Smooth muscle cell (in vitro differentiated cells): ENCODE data around the gene IL12A. TPM values are rescaled to one million over a fixed set of nuclear protein-coding genes. Genes with fewer than 3 reads are reported as not detected.

Experiments
- DNase-seq: peaks from one replicate; lab custom pipeline; 2025; ENCODE audit not compliant: unreplicated experiment; lab: John Stamatoyannopoulos, UW
- H2AFZ ChIP-seq: fragments of 200-600 bp; sonication (generic); 2 replicates; pipeline ENCODE4 v1.6.0; 2016; ENCODE audit warnings: antibody characterized with exemption, low read depth, mild to moderate bottlenecking
- H3F3A ChIP-seq: fragments of 200-600 bp; sonication (generic); 2 replicates; pipeline ENCODE4 v1.6.0; 2017; ENCODE audit warnings: antibody characterized with exemption, low read depth
- H3K27ac ChIP-seq: fragments of 200-600 bp; sonication (generic); 2 replicates; pipeline ENCODE4 v1.5.1; 2016; ENCODE audit warnings: low read depth, mild to moderate bottlenecking
- H3K27me3 ChIP-seq: fragments of 200-600 bp; sonication (generic); 2 replicates; pipeline ENCODE4 v1.6.1; 2016; ENCODE audit warnings: low read depth, mild to moderate bottlenecking
- H3K36me3 ChIP-seq: fragments of 200-600 bp; sonication (generic); 2 replicates; pipeline ENCODE4 v1.5.1; 2016; ENCODE audit warnings: low read depth
- H3K4me1 ChIP-seq: fragments of 200-600 bp; sonication (generic); 2 replicates; pipeline ENCODE4 v1.5.1; 2016; ENCODE audit warnings: low read depth
- H3K4me2 ChIP-seq: fragments of 200-600 bp; sonication (generic); 2 replicates; pipeline ENCODE4 v1.6.0; 2016; ENCODE audit warnings: mild to moderate bottlenecking
- H3K4me3 ChIP-seq: fragments of 200-600 bp; sonication (generic); 2 replicates; pipeline ENCODE4 v1.5.1; 2016; ENCODE audit warnings: mild to moderate bottlenecking
- H3K79me2 ChIP-seq: fragments of 200-600 bp; sonication (generic); 2 replicates; pipeline ENCODE4 v1.6.0; 2016; ENCODE audit warnings: low read depth, mild to moderate bottlenecking
- H3K9ac ChIP-seq: fragments of 200-600 bp; sonication (generic); 2 replicates; pipeline ENCODE4 v1.6.0; 2016; ENCODE audit warnings: low read depth
- H3K9me3 ChIP-seq: fragments of 200-600 bp; sonication (generic); replicated peaks from 2 replicates; pipeline ENCODE4 v1.5.1; 2016; ENCODE audit warnings: low read depth
- H4K20me1 ChIP-seq: fragments of 200-600 bp; sonication (generic); 2 replicates; pipeline ENCODE4 v1.6.0; 2016; ENCODE audit warnings: low read depth
- WGBS: methylation state at CpG from one replicate; pipeline ENCODE4 v1.1.7; 2016; ENCODE audit warnings: low lambda C conversion rate; 5-methylcytosine and 5-hydroxymethylcytosine counted together
- polyA plus RNA-seq: library from polyadenylated mRNA; unstranded; fragments of >200 nt; fragmentation: Nextera tagmentation; extraction: Ambion mirVana; gene quantifications from 2 replicates; pipeline ENCODE4 v1.2.1, GENCODE V29; 2016
- total RNA-seq: library from RNA; depleted of rRNA; stranded (reverse); fragments of >200 nt; gene quantifications from 2 replicates; pipeline ENCODE4 v1.2.3, GENCODE V29; 2014
- TF ChIP-seq, protein P1 (sequence below): fragments of 200-600 bp; sonication (generic); IDR thresholded peaks from 2 replicates; pipeline ENCODE4 v1.5.1; 2017; ENCODE audit warnings: borderline replicate concordance, mild to moderate bottlenecking, antibody characterized with exemption; ENCODE audit not compliant: insufficient read depth, poor library complexity, severe bottlenecking

Gene IL12A
- total and polyA plus RNA-seq, 2 experiments from 2014 or later, result 0.09 TPM; not detected in 1

DNA sequence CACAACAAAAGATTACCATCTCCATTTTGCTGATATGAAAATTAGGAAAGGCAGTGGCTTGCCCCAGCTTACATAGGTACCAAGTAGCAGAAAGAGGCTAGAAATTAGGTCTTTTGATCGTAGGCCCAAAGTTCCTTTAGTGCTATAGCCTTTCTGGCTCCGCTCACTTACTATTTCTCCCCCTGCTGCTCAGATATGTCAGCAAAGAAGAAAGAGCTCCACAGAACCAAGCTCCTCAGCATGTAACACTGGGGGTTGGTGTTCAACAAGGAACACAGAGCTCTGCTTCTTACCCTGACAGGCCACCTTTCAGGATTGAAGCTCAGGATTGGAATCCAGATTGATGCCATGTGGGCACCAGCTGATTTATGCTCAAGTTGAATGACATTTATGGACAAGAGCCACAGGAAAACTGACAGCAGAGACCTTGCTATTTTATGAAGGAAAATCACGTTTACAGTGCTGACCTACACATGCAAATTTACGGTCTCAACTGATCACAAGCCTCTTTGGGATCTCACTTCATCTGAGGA lies 6.1 kb upstream of the IL12A start:
- Histone ChIP-seq H3K4me1 (no peaks in the 10 kb centered on the region), H3F3A (peaks cover 5% of the 10 kb centered on the region), H3K4me2 (no peak overlapping the region), H4K20me1 (no peaks in the 10 kb centered on the region), H3K9ac (no peak overlapping the region), H2AFZ (no peak overlapping the region), H3K4me3 (no peak overlapping the region), H3K27me3 (no peaks in the 10 kb centered on the region), H3K27ac (no peak overlapping the region), H3K9me3 (no peaks in the 10 kb centered on the region), H3K36me3 (no peaks in the 10 kb centered on the region), H3K79me2 (no peaks in the 10 kb centered on the region)
- TF ChIP-seq, protein P1, sequence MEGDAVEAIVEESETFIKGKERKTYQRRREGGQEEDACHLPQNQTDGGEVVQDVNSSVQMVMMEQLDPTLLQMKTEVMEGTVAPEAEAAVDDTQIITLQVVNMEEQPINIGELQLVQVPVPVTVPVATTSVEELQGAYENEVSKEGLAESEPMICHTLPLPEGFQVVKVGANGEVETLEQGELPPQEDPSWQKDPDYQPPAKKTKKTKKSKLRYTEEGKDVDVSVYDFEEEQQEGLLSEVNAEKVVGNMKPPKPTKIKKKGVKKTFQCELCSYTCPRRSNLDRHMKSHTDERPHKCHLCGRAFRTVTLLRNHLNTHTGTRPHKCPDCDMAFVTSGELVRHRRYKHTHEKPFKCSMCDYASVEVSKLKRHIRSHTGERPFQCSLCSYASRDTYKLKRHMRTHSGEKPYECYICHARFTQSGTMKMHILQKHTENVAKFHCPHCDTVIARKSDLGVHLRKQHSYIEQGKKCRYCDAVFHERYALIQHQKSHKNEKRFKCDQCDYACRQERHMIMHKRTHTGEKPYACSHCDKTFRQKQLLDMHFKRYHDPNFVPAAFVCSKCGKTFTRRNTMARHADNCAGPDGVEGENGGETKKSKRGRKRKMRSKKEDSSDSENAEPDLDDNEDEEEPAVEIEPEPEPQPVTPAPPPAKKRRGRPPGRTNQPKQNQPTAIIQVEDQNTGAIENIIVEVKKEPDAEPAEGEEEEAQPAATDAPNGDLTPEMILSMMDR, result no peak
- DNase-seq, result no peak
- WGBS, result 80% methylated on average over 4 of the region's 4 CpGs

DNA sequence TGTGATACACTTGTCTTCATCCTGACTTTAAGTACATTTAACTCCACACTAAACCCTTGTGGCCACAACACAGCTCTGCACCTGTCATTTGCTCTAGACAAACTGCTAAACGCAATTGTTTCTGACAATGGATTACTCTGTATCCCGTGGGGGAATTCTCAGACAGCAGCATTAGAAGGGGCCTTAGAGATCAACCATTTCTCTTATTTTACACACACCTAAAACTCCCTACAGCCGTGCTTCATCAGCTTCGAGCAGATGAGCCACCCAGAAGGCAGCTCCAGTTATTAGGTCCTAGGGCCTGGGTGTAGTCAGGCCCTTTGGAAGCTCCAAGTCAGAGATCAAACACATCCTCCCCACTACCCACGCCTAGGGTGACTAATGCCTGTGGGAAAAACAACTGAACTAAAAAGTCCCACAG lies 1.3 kb upstream of the IL12A start:
- Histone ChIP-seq H3K27me3 (peaks cover 14% of the 10 kb centered on the region), H3F3A (peaks cover 5% of the 10 kb centered on the region), H3K36me3 (no peaks in the 10 kb centered on the region), H3K4me3 (no peak overlapping the region), H3K27ac (no peak overlapping the region), H4K20me1 (no peaks in the 10 kb centered on the region), H3K4me1 (no peaks in the 10 kb centered on the region), H3K9ac (no peak overlapping the region), H3K79me2 (no peaks in the 10 kb centered on the region), H3K4me2 (no peak overlapping the region), H2AFZ (no peak overlapping the region), H3K9me3 (no peaks in the 10 kb centered on the region)
- TF ChIP-seq, protein P1, result no peak
- no peak for DNase-seq
- 37% methylated on average over 5 of the region's 5 CpGs for WGBS

DNA sequence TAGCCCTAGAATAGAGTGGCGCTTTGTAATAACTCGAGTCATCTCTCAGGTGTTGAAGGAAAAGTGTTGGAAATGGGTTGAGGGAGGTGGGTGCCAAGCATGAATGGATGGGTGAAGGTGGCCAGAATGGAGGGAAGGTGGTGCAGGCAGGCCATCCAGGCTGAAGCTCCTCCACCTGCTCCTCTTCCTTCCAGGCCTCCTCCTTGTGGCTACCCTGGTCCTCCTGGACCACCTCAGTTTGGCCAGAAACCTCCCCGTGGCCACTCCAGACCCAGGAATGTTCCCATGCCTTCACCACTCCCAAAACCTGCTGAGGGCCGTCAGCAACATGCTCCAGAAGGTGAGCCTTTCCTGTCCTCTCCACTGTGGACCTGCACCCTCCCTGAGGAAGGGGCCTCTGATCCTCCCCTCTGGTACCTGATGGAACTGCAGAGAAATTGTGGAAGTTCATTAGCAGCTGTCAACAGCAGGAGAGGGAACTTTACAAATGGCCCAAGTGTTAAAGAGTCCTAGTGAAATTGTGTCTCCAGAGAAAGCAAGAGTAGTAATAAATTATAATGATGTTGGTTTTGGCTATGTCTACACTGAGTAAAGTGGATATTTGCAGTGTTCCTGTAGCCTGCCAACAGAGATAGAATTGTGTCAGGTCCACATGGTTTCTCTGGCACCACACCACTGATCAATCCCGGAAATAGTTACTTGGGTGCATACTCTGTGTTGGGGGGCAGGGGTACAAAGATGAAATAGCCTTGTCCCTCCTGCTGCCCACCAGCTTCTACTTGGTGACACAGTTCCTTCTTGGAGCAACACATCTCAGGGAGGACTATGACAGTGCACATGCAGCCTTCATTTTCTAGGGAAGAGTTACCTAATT lies 1.6 kb downstream of the IL12A start:
- H3K36me3 ChIP-seq, result no peaks in the 10 kb centered on the region
- H3K4me2 ChIP-seq, result no peak overlapping the region
- H3K27ac ChIP-seq, result no peak overlapping the region
- 92% methylated on average over 5 of the region's 5 CpGs for WGBS
- TF ChIP-seq, protein P1, result no peak
- no peak for DNase-seq
- no peaks in the 10 kb centered on the region for H4K20me1 ChIP-seq
- H3F3A ChIP-seq, result peaks cover 5% of the 10 kb centered on the region
- H3K4me3 ChIP-seq, result no peak overlapping the region
- H3K4me1 ChIP-seq, result no peaks in the 10 kb centered on the region
- H3K9ac ChIP-seq, result no peak overlapping the region
- peaks cover 14% of the 10 kb centered on the region for H3K27me3 ChIP-seq
- H2AFZ ChIP-seq, result no peak overlapping the region
- H3K9me3 ChIP-seq, result no peaks in the 10 kb centered on the region
- H3K79me2 ChIP-seq, result no peaks in the 10 kb centered on the region
